ENCODE results near the gene SHB. TPM values are rescaled to one million over a fixed set of nuclear protein-coding genes. Genes with fewer than 3 reads are reported as not detected.

Gene SHB
- total and polyA plus RNA-seq, 2 donors (not counting 3 experiments of a cell fraction or from before 2014, with no cell fraction given), result 13.4 to 24.9 TPM

- POLR2A ChIA-PET, result no interaction called here
- no peak for TF ChIP-seq JUN (IDR thresholded peaks at IDR 0.05; ENCODE audit: borderline replicate concordance, insufficient read depth, insufficient read length, low read depth)
- TF ChIP-seq, protein P1, sequence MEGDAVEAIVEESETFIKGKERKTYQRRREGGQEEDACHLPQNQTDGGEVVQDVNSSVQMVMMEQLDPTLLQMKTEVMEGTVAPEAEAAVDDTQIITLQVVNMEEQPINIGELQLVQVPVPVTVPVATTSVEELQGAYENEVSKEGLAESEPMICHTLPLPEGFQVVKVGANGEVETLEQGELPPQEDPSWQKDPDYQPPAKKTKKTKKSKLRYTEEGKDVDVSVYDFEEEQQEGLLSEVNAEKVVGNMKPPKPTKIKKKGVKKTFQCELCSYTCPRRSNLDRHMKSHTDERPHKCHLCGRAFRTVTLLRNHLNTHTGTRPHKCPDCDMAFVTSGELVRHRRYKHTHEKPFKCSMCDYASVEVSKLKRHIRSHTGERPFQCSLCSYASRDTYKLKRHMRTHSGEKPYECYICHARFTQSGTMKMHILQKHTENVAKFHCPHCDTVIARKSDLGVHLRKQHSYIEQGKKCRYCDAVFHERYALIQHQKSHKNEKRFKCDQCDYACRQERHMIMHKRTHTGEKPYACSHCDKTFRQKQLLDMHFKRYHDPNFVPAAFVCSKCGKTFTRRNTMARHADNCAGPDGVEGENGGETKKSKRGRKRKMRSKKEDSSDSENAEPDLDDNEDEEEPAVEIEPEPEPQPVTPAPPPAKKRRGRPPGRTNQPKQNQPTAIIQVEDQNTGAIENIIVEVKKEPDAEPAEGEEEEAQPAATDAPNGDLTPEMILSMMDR (IDR thresholded peaks at IDR 0.05; ENCODE audit: extremely low read depth in 1 of 2, insufficient read depth in 1 of 2, low read depth in 1 of 2, low read length in 2 of 2), result peak in 1 of 2 donors; percentile 11
Observed at GRCh38 chr9:38017149-38017884, 51.7 kb downstream of the SHB start.

More at GRCh38 chr9:38017149-38017884, 51.7 kb downstream of the SHB start:
- Histone ChIP-seq H3K9me3 (replicated peaks; ENCODE audit: control insufficient read depth, insufficient read depth, low read length) (no peaks in the 10 kb centered on the region), H3K27me3 (ENCODE audit: control insufficient read depth in 2 of 2, insufficient read depth in 2 of 2, low read length in 2 of 2) (no peaks in the 10 kb centered on the region), H3K9ac (replicated peaks; ENCODE audit: extremely low read depth, insufficient read depth, low read length) (no peak overlapping the region), H3K27ac (ENCODE audit: insufficient read depth, low read depth, low read length) (peak overlapping the region; percentile 34), H3K79me2 (ENCODE audit: control insufficient read depth, insufficient read depth, low read length) (peaks cover 18% of the 10 kb centered on the region), H2AFZ (ENCODE audit: low read depth, low read length) (no peak overlapping the region), H4K20me1 (replicated peaks; ENCODE audit: control insufficient read depth, extremely low read depth, insufficient read depth, low read length) (no peaks in the 10 kb centered on the region), H3K4me1 (ENCODE audit: control insufficient read depth, extremely low read depth, insufficient read depth, low read length) (peaks cover 57% of the 10 kb centered on the region), H3K36me3 (ENCODE audit: control insufficient read depth in 2 of 2, extremely low read depth in 1 of 2, insufficient read depth in 2 of 2, low read length in 2 of 2) (peaks cover 0 to 4% of the 10 kb centered on the region in 2 experiments), H3K4me2 (ENCODE audit: insufficient read depth, low read length) (no peak overlapping the region), H3K4me3 (replicated peaks in 1 of 3; ENCODE audit: insufficient read depth in 1 of 3, low read depth in 1 of 3, low read length in 3 of 3) (no peak overlapping the region), H3K9me1 (replicated peaks; ENCODE audit: control insufficient read depth, extremely low read depth, insufficient read depth, low read length) (no peaks in the 10 kb centered on the region)
- dilution Hi-C loops (cut with MboI; ENCODE audit: extremely low pct_ligation_motif_present, low sequenced_read_pairs), result no loop called here
- intact Hi-C loops (cut with micrococcal nuclease), result no loop called here
- DNase-seq (ENCODE audit: low read depth, low spot score) (no peak), FAIRE-seq (no peak)
- BruUV-seq (replicated peaks), result no TSS peak
- CTCF ChIA-PET, result interaction anchor here (0.7 to 3.8 kb wide), 6 partner anchors 9 to 72 kb away, joined by 3 to 13 read pairs (median 4); no protein-coding TSS in a partner anchor

All from endothelial cell of umbilical vein (primary cell).